Measurements from ENCODE around the gene KRT2.

KRT2 gene

DNA sequence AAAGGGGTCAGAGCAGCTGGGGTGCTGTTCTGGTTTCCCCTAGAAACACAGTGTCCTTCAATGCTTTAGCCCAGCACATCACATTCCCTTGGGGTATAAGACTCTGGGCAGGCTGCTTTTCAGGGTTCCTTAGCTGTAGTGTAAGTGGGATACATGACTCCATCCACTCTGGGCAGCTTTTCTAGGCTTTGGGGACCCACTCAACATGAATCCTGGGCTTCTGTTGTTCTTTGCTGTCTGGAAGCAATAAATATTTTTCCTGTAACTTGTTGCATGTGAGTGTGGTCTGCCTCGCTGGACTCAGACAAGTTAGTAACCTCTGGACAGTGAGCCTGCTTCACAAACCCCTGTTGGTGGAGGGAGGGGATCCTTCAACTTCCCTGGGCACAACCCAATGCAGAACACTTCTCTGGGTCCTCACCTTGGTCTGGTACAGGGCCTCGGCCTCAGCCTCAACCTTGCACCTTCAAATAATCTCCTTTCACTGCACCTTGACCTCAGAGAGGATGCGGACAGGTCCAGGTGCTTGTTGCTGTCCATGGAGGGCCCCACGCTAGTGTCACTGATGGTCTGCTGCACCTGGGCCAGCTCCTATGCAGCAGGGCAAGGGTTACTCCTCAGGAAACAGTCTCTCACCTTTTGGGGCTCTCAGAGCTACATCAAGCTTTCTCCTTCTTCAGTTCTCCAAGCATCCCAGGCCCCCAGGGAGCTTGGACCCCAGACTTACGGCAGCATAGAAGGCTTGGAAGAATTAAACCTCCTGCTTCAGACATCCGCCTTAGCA is 20.1 kb downstream of the KRT2 start:
- peak overlapping the region; percentile 69 for H3K27ac ChIP-seq
- TF ChIP-seq CTCF (conservative IDR thresholded peaks at IDR 0.05) (no peak), ZFX (IDR thresholded peaks at IDR 0.05) (no peak)

GRCh38 chr12:52631264-52631663 is 20.7 kb downstream of the KRT2 start:
- peak overlapping the region; percentile 69 for H3K27ac ChIP-seq
- no peak for TF ChIP-seq ZFX (IDR thresholded peaks at IDR 0.05)
- no peak for TF ChIP-seq CTCF (conservative IDR thresholded peaks at IDR 0.05)

DNA sequence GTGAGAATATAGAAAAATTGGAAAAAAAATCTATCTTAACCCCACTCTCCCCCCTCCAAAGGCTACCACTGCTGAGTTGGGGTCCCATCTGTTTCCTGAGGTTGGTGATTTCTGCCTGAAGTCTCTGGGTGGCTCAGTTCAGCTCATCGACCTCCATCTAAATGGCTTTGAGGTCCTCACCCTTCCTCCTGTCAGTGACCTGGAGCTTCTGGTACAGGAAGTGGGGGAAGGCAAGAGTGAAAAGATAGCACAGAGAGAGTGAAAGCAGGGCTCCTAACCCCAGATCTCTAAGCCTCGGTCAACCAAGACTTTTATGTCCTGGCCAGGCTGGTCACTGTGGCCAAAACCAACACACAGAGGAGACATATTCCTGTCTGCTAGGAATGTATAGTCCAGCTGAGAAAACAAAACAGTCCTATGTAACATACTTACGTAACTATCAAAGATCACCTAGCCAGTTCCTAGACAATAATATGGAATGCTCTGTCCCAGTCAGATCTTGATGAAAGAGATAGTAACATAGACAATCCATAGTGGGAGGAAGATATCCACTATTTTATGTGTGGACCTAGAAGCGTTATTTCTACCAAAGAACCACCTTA is 21.3 kb downstream of the KRT2 start:
- TF ChIP-seq ZFX (IDR thresholded peaks at IDR 0.05) (no peak), CTCF (conservative IDR thresholded peaks at IDR 0.05) (no peak)
- peak overlapping the region; percentile 69 for H3K27ac ChIP-seq

- TF ChIP-seq ZFX (IDR thresholded peaks at IDR 0.05) (no peak), CTCF (conservative IDR thresholded peaks at IDR 0.05) (no peak)
- peak overlapping the region; percentile 69 for H3K27ac ChIP-seq
Measured at GRCh38 chr12:52630008-52630500, 22.0 kb downstream of the KRT2 start.

DNA sequence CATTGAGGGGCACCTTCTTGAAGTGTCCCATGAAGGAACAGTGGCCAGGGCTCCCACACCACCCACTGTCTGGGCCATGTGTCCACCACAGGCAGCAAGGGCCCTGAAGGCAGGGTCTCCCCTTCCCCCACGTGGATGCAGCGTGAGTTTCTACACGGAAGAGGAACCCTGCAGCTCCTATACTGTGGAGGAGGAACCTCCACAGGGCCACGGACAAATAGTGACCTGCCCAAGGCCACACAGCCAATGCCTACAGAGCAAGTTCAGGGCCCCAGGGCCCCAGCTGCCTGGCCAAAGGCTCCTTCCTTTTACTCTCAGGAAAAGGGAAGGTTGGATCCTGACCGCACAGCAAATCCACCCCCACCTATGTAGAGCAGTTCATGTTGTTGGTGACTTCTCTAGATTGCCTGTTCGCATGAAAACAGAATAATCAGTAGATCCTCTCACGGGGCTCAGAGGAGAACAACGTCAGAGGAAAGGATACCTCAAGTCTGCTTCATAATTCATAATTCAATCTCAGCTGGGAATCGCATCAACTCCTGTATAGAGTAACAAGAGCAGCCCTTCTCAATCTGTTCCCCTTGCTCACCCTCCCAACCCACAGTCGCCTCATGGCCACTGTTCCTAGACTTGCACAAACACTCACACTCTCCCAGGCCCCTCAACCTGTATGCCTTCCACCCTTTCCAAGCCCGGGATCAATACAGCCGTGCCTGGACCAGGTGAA is 22.6 kb downstream of the KRT2 start:
- peak overlapping the region; percentile 69 for H3K27ac ChIP-seq
- TF ChIP-seq ZFX (IDR thresholded peaks at IDR 0.05) (no peak), CTCF (conservative IDR thresholded peaks at IDR 0.05) (no peak)

GRCh38 chr12:52628841-52629240 is 23.2 kb downstream of the KRT2 start:
- H3K27ac ChIP-seq = peak overlapping the region; percentile 76; the same call in 1 of the 2 replicates
- no peak for TF ChIP-seq CTCF (conservative IDR thresholded peaks at IDR 0.05)
- no peak for TF ChIP-seq ZFX (IDR thresholded peaks at IDR 0.05)

DNA sequence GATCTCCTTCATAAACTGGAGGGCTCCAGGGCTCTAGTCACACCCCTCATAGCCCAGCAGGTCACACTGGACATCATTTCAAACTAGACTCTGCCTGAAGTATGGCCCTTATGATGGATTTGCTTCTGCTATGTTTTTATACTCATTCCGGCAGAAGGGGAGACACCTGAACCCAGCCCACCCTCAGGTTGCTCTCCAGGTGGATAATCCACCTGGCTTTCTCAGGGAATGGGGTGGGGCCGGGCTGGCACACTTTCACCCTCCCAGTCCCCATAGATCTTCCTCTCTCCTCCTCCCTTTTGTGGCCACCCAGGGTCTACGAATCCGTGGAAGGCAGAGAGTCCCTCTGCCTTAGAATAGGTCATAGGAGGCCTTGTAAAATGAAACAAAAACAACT is 23.9 kb downstream of the KRT2 start:
- no peak for TF ChIP-seq ZFX (IDR thresholded peaks at IDR 0.05)
- no peak for TF ChIP-seq CTCF (conservative IDR thresholded peaks at IDR 0.05)
- H3K27ac ChIP-seq = peak overlapping the region; percentile 76; the same call in 1 of the 2 replicates
